Esophagus squamous epithelium (tissue), 5 donors: ENCODE data around the gene MAP3K5. TPM values are rescaled to one million over a fixed set of nuclear protein-coding genes. Genes with fewer than 3 reads are reported as not detected.
"Not testable (repeated sequence)": the region's sequence is repeated elsewhere in the genome, so short reads cannot be mapped to it uniquely, and the experiment has no call there.

Experiments used
- DNase-seq: peaks from one replicate; lab custom pipeline; 2025; lab: John Stamatoyannopoulos, UW
- H3K27ac ChIP-seq, 4 donors: fragments of 200-600 bp; sonication (generic); one replicate each; pipeline ENCODE4 v1.5.1; 2016 to 2019; ENCODE audit warnings: mild to moderate bottlenecking in 1 of 4
- H3K27me3 ChIP-seq, 4 donors: fragments of 200-600 bp; sonication (generic); 1 replicate in 3 of 4; 2 replicates in 1 of 4; pipeline versions ENCODE4 v1.5.1 to v1.6.0; 2017 to 2021; ENCODE audit warnings: antibody characterized with exemption in 1 of 4
- H3K36me3 ChIP-seq, 3 donors: fragments of 200-600 bp; sonication (generic); one replicate each; pipeline ENCODE4 v1.5.1; 2016 to 2019
- H3K4me1 ChIP-seq, 3 donors: fragments of 200-600 bp; sonication (generic); one replicate each; pipeline ENCODE4 v1.5.1; 2017 to 2019
- H3K4me3 ChIP-seq, 4 donors: fragments of 200-600 bp; sonication (generic); 1 replicate in 3 of 4; 2 replicates in 1 of 4; pipeline ENCODE4 v1.5.1; 2016 to 2019; ENCODE audit warnings: mild to moderate bottlenecking in 2 of 4, moderate library complexity in 1 of 4
- H3K9me3 ChIP-seq, 3 donors: fragments of 200-600 bp; sonication (generic); one replicate each; pipeline ENCODE4 v1.5.1; 2016 to 2019
- POLR2A ChIP-seq, 4 donors: fragments of 450-650 bp; IDR thresholded peaks; one replicate each; pipeline ENCODE4 v1.6.1; 2017; ENCODE audit warnings: antibody characterized with exemption in 4 of 4, mild to moderate bottlenecking in 4 of 4, moderate library complexity in 3 of 4
- WGBS, 2 donors: methylation state at CpG; one replicate each; pipeline ENCODE4 v1.1.5; 2018; 5-methylcytosine and 5-hydroxymethylcytosine counted together
- intact Hi-C: fragments of 100-400 bp; cut with DNase I; formaldehyde crosslinking; loops from one replicate; pipeline ENCODE4 v1.15.0; 2022
- total RNA-seq, 4 donors: library from RNA; depleted of rRNA; stranded (reverse); fragments of >200 nt; gene quantifications; one replicate each; pipeline ENCODE4 v1.1.0, GENCODE V29; 2016
- TF ChIP-seq, protein P1 (sequence below), 6 experiments: fragments of 450-650 bp in 4 of 6; fragments of 200-600 bp in 2 of 6; sonication (generic) in 2 of 6; IDR thresholded peaks; one replicate each; pipeline ENCODE4 v1.5.1; 2016 to 2019; ENCODE audit warnings: antibody characterized with exemption in 6 of 6, mild to moderate bottlenecking in 4 of 6, moderate library complexity in 4 of 6
- donor health status: DM: yes; HTN: yes; CAD: no.

The MAP3K5 gene
- total RNA-seq, 4 donors from 2014 or later: 9.2 to 22.9 (median 20.9) TPM

DNA sequence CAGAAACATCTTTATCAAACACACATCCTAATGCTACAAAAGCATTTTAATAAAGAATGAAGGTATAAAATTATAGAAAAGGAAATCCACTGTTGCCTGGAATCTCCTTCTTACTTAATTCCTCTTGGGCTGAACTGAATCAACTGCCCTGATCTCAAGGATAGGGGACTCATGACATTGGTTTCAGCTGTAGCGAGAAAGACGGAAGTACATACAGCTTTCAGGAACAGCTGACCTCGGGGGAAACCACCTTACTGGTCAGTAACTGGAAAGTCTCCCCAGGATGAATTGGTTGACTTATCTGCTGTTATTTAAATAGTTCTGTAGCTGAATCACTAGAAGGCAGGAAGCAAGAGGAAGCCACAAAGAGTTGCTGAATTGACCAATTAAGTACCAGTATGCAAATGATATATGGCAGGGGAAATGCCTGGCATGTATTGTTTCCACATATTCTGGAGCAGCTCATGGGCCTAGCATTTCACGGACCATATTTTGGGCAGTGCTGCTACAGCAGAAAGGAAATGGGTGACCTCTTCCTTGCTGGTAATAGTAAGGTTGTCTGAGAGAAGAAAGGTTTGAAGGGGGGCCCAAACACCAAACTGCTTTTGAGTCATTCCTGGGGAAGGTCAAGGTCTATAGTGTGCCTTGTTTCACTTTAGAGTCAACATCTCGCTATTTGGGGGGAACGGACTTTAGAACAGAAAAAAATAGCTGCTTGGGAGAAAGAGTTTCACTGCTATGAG is 198.4 kb downstream of the MAP3K5 start:
- peak; percentile 26 for DNase-seq
- intact Hi-C loops: no loop called here
- H3K27me3 ChIP-seq: no peaks in the 10 kb centered on the region
- peaks cover 0 to 15% (median 3%) of the 10 kb centered on the region in 3 donors for H3K4me1 ChIP-seq
- peak overlapping the region; percentile 12 to 37 (median 32) for H3K27ac ChIP-seq
- no peak overlapping the region for H3K4me3 ChIP-seq
- TF ChIP-seq, protein P1, sequence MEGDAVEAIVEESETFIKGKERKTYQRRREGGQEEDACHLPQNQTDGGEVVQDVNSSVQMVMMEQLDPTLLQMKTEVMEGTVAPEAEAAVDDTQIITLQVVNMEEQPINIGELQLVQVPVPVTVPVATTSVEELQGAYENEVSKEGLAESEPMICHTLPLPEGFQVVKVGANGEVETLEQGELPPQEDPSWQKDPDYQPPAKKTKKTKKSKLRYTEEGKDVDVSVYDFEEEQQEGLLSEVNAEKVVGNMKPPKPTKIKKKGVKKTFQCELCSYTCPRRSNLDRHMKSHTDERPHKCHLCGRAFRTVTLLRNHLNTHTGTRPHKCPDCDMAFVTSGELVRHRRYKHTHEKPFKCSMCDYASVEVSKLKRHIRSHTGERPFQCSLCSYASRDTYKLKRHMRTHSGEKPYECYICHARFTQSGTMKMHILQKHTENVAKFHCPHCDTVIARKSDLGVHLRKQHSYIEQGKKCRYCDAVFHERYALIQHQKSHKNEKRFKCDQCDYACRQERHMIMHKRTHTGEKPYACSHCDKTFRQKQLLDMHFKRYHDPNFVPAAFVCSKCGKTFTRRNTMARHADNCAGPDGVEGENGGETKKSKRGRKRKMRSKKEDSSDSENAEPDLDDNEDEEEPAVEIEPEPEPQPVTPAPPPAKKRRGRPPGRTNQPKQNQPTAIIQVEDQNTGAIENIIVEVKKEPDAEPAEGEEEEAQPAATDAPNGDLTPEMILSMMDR (IDR thresholded peaks at IDR 0.05): no peak
- no peak for TF ChIP-seq POLR2A (IDR thresholded peaks at IDR 0.05)
- H3K36me3 ChIP-seq: peaks cover 0 to 68% (median 21%) of the 10 kb centered on the region in 3 donors
- 42 to 56% methylated on average over 6 of the region's 6 CpGs for WGBS, 2 donors
- no peaks in the 10 kb centered on the region for H3K9me3 ChIP-seq

DNA sequence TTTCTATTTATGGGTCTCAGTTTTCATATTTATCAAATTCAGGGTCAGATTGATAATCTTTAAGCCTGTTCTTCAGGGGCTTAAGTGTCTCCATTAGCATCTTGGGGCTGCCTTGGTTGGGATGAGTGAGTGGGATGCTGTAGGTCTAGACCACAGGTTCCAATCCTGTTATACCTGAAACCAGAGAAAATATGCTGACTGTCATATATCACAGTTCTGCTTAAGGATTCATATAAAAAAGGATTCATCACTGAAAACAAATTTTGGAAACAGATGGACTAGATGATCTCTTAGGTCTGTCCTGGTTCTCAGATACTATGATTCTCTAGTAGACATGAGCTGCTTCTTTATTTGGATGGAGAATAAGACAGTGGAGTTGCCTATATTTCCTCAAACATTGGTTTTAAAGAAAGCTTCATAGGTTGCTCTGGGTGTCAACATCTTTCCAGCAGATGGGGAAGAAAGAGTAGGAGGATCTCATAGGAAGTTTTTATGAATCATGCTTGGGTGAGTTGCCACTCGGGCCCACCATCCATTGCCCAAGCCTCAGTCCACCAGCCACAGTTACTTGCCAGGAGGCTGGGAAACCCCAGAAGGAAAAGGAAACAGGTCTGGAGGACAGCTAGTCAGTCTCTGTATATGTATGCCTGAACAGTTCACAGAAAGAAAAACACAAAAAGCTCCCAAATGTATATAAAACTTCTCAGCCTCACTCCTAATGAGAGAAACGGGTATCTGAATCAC is 199.2 kb downstream of the MAP3K5 start:
- Histone ChIP-seq H3K27me3 (no peaks in the 10 kb centered on the region), H3K4me3 (no peak overlapping the region), H3K27ac (peak overlapping the region in 2 of 4 donors; percentile 12 to 30), H3K36me3 (peaks cover 0 to 75% (median 21%) of the 10 kb centered on the region in 3 donors), H3K4me1 (peaks cover 0 to 15% (median 3%) of the 10 kb centered on the region in 3 donors), H3K9me3 (no peaks in the 10 kb centered on the region)
- WGBS, 2 donors: 63 to 72% methylated on average over 2 of the region's 2 CpGs
- intact Hi-C loops: no loop called here
- TF ChIP-seq POLR2A (IDR thresholded peaks at IDR 0.05): no peak
- TF ChIP-seq, protein P1 (IDR thresholded peaks at IDR 0.05): no peak
- DNase-seq: no peak

DNA sequence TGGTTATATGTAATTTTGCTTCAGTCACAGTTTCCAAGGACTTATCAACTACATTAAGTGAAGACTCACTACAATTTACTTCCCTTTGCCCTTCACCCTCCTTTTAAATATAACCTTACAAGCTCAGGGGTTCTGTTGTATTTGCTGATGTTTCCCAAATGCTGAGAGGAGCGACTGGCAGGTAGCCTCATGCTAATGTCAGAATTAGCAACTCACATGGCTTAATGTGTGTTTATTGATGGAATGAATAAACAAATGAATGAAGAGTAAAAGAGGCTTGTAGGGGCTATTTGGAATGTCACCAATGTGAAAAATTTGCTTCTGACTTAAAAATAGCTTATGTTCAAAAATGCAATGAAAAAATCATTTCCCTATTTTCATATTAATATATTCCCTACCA is 200.7 kb downstream of the MAP3K5 start:
- Histone ChIP-seq H3K27me3 (no peaks in the 10 kb centered on the region), H3K4me3 (no peak overlapping the region), H3K4me1 (peaks cover 0 to 16% (median 3%) of the 10 kb centered on the region in 3 donors), H3K36me3 (peaks cover 0 to 71% (median 21%) of the 10 kb centered on the region in 3 donors), H3K27ac (no peak overlapping the region), H3K9me3 (no peaks in the 10 kb centered on the region)
- TF ChIP-seq POLR2A (IDR thresholded peaks at IDR 0.05): no peak
- TF ChIP-seq, protein P1 (IDR thresholded peaks at IDR 0.05): no peak
- DNase-seq: no peak
- 83 to 93% methylated on average over 1 of the region's 1 CpG for WGBS, 2 donors
- intact Hi-C loops: no loop called here

DNA sequence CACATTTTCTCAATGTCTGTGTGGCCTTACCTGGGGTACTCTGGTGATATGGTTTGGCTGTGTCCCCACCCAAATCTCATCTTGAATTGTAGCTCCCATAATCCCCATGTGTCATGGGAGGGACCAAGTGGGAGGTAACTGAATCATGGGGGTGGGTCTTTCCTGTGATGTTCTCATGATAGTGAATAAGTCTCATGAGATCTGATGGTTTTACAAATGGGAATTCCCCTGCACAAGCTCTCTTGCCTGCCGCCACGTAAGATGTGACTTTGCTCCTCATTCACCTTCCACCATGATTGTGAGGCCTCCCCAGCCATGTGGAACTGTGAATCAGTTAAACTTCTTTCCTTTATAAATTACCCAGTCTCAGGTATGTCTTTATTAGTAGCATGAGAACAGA is 201.4 kb downstream of the MAP3K5 start:
- H3K27ac ChIP-seq, H3K27me3 ChIP-seq, DNase-seq, intact Hi-C loops, H3K9me3 ChIP-seq, H3K4me3 ChIP-seq: not testable (repeated sequence)
- 93 to 95% methylated on average over 2 of the region's 2 CpGs for WGBS, 2 donors
- Histone ChIP-seq H3K36me3 (peaks cover 0 to 64% (median 21%) of the 10 kb centered on the region in 3 donors), H3K4me1 (peaks cover 0 to 22% (median 3%) of the 10 kb centered on the region in 3 donors)

DNA sequence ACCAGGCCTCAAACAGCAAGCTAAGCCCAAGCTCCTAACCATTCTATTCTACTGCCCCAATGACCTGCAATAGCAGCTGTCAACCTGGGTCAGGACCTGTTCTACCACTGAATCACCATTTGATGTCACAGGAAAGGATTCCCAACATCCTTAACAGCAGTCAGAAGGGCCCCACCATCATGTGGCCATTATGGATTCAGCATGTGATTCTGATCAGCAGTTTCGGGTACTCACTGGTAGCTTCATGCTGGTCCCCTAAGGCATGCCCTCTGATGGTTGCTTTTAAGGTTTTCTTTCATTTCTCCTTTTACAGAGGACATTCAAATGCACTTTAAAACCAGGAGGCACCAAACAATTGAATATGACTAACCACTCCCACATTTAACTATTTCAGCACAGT is 204.8 kb downstream of the MAP3K5 start:
- Histone ChIP-seq H3K9me3 (no peaks in the 10 kb centered on the region), H3K36me3 (peaks cover 0 to 61% (median 23%) of the 10 kb centered on the region in 3 donors), H3K4me1 (peaks cover 0 to 18% (median 3%) of the 10 kb centered on the region in 3 donors), H3K27ac (peak overlapping the region in 3 of 4 donors; percentile 66 to 82 (median 66)), H3K27me3 (no peaks in the 10 kb centered on the region), H3K4me3 (no peak overlapping the region)
- intact Hi-C loops: loop anchor here (10.0 kb wide), 2 partner anchors 57 to 207 kb away; partner anchors contain the start of gene MAP3K5
- no peak for TF ChIP-seq POLR2A (IDR thresholded peaks at IDR 0.05)
- DNase-seq: no peak
- WGBS, 2 donors: 100% methylated on average over 1 of the region's 1 CpG
